Measurements from ENCODE around the gene TEX10. TPM values are rescaled to one million over a fixed set of nuclear protein-coding genes. Genes with fewer than 3 reads are reported as not detected.

The TEX10 gene
- total and polyA plus RNA-seq, 2 donors (not counting 3 experiments of a cell fraction or from before 2014, with no cell fraction given): 13.6 to 21.2 TPM

GRCh38 chr9:100350188-100350587 is 2.6 kb downstream of the TEX10 start:
- Histone ChIP-seq H3K4me3 (replicated peaks in 1 of 3; ENCODE audit: insufficient read depth in 1 of 3, low read depth in 1 of 3, low read length in 3 of 3) (no peak overlapping the region), H4K20me1 (replicated peaks; ENCODE audit: control insufficient read depth, extremely low read depth, insufficient read depth, low read length) (peaks cover 2% of the 10 kb centered on the region), H3K4me2 (ENCODE audit: insufficient read depth, low read length) (no peak overlapping the region), H3K27me3 (ENCODE audit: control insufficient read depth in 2 of 2, insufficient read depth in 2 of 2, low read length in 2 of 2) (no peaks in the 10 kb centered on the region), H2AFZ (ENCODE audit: low read depth, low read length) (no peak overlapping the region), H3K9ac (replicated peaks; ENCODE audit: extremely low read depth, insufficient read depth, low read length) (no peak overlapping the region), H3K79me2 (ENCODE audit: control insufficient read depth, insufficient read depth, low read length) (peaks cover 68% of the 10 kb centered on the region), H3K36me3 (ENCODE audit: control insufficient read depth in 2 of 2, extremely low read depth in 1 of 2, insufficient read depth in 2 of 2, low read length in 2 of 2) (peaks cover 4 to 12% of the 10 kb centered on the region in 2 experiments), H3K9me1 (replicated peaks; ENCODE audit: control insufficient read depth, extremely low read depth, insufficient read depth, low read length) (no peaks in the 10 kb centered on the region), H3K27ac (ENCODE audit: insufficient read depth, low read depth, low read length) (no peak overlapping the region), H3K4me1 (ENCODE audit: control insufficient read depth, extremely low read depth, insufficient read depth, low read length) (peaks cover 10% of the 10 kb centered on the region), H3K9me3 (replicated peaks; ENCODE audit: control insufficient read depth, insufficient read depth, low read length) (no peaks in the 10 kb centered on the region)
- intact Hi-C loops (cut with micrococcal nuclease) (no loop called here), dilution Hi-C loops (cut with MboI; ENCODE audit: extremely low pct_ligation_motif_present, low sequenced_read_pairs) (no loop called here)
- FAIRE-seq: no peak
- no peak for TF ChIP-seq GATA2 (IDR thresholded peaks at IDR 0.05; ENCODE audit: insufficient read depth, insufficient read length, low read depth, low read length)
- TF ChIP-seq POLR2A (IDR thresholded peaks at IDR 0.05; ENCODE audit: low read depth, low read length): no peak
- TF ChIP-seq MYC (IDR thresholded peaks at IDR 0.05; ENCODE audit: low read depth, low read length): no peak
- TF ChIP-seq EZH2 (IDR thresholded peaks at IDR 0.05; ENCODE audit: borderline replicate concordance, low read depth, low read length, severe bottlenecking): no peak
- TF ChIP-seq MAX (IDR thresholded peaks at IDR 0.05; ENCODE audit: insufficient read depth, insufficient read length): no peak
- TF ChIP-seq CTCF (IDR thresholded peaks at IDR 0.05; ENCODE audit: extremely low read depth in 1 of 2, insufficient read depth in 1 of 2, low read depth in 1 of 2, low read length in 2 of 2): no peak
- no peak for TF ChIP-seq FOS (IDR thresholded peaks at IDR 0.05; ENCODE audit: borderline replicate concordance, insufficient read depth, low read length)
- TF ChIP-seq JUN (IDR thresholded peaks at IDR 0.05; ENCODE audit: borderline replicate concordance, insufficient read depth, insufficient read length, low read depth): no peak
- no peak for TF ChIP-seq POLR2AphosphoS5 (IDR thresholded peaks at IDR 0.05; ENCODE audit: insufficient read depth, low read depth, low read length)
- BruUV-seq (replicated peaks): no TSS peak
- DNase-seq (ENCODE audit: low read depth, low spot score): no peak
- CTCF ChIA-PET: interaction anchor here (0.8 to 1.6 kb wide), 5 partner anchors 12 to 88 kb away, joined by 3 to 5 read pairs (median 3); no protein-coding TSS in a partner anchor
- POLR2A ChIA-PET: no interaction called here
